ENCODE measurements around the gene ADAMTS17.

- no peak for TF ChIP-seq TAF1 (IDR thresholded peaks at IDR 0.05; ENCODE audit: borderline replicate concordance, low read depth, low read length)
- no peak for TF ChIP-seq POLR2A (IDR thresholded peaks at IDR 0.05; ENCODE audit: low read depth, low read length)
Observed at GRCh38 chr15:100099976-100100375, 241.8 kb downstream of the ADAMTS17 start.
